Vagina (tissue), 2 donors: ENCODE measurements around the gene ZNF683. TPM values are rescaled to one million over a fixed set of nuclear protein-coding genes. Genes with fewer than 3 reads are reported as not detected.
"Not testable (repeated sequence)": the region's sequence is repeated elsewhere in the genome, so short reads cannot be mapped to it uniquely, and the experiment has no call there.

ENCODE experiments used
- DNase-seq, 2 donors: peaks; one replicate each; pipeline ENCODE4 v3.0.0-alpha.2; 2017; ENCODE audit errors: extremely low spot score in 2 of 2
- H3K27ac ChIP-seq: fragments of 200-600 bp; sonication (generic); one replicate; pipeline ENCODE4 v1.5.1; 2019
- H3K27me3 ChIP-seq: fragments of 200-600 bp; sonication (generic); one replicate; pipeline ENCODE4 v1.5.1; 2019
- H3K36me3 ChIP-seq, 2 donors: fragments of 200-600 bp; sonication (generic); one replicate each; pipeline ENCODE4 v1.5.1; 2017 to 2019
- H3K4me1 ChIP-seq: fragments of 200-600 bp; sonication (generic); one replicate; pipeline ENCODE4 v1.5.1; 2019
- H3K4me3 ChIP-seq, 2 donors: fragments of 200-600 bp; sonication (generic); 1 replicate in 1 of 2; 2 replicates in 1 of 2; pipeline ENCODE4 v1.5.1; 2016 to 2019
- H3K9me3 ChIP-seq: fragments of 200-600 bp; sonication (generic); one replicate; pipeline ENCODE4 v1.5.1; 2019
- POLR2A ChIP-seq, 2 donors: fragments of 450-650 bp; IDR thresholded peaks; one replicate each; pipeline ENCODE4 v1.6.1; 2017; ENCODE audit warnings: antibody characterized with exemption in 2 of 2, mild to moderate bottlenecking in 2 of 2, moderate library complexity in 2 of 2
- POLR2AphosphoS5 ChIP-seq, 2 donors: sonication (generic); formaldehyde crosslinking; IDR thresholded peaks; one replicate each; pipeline ENCODE4 v1.9.0; 2017; ENCODE audit warnings: antibody characterized with exemption in 2 of 2, mild to moderate bottlenecking in 2 of 2, low read depth in 1 of 2; ENCODE audit not compliant: insufficient read depth in 1 of 2
- intact Hi-C: fragments of 100-400 bp; cut with DNase I; formaldehyde crosslinking; loops from one replicate; pipeline ENCODE4 v1.15.1; 2023
- total RNA-seq: library from RNA; depleted of rRNA; stranded (reverse); fragments of >200 nt; gene quantifications from one replicate; pipeline ENCODE4 v1.2.3, GENCODE V29; 2016
- TF ChIP-seq, protein P1 (sequence below), 3 experiments: fragments of 450-650 bp in 2 of 3; fragments of 200-600 bp in 1 of 3; sonication (generic) in 1 of 3; IDR thresholded peaks; one replicate each; pipeline ENCODE4 v1.5.1; 2017 to 2019; ENCODE audit warnings: antibody characterized with exemption in 3 of 3, mild to moderate bottlenecking in 2 of 3, moderate library complexity in 2 of 3

The ZNF683 gene
- total RNA-seq, 1 donor from 2014 or later, result not detected

DNA sequence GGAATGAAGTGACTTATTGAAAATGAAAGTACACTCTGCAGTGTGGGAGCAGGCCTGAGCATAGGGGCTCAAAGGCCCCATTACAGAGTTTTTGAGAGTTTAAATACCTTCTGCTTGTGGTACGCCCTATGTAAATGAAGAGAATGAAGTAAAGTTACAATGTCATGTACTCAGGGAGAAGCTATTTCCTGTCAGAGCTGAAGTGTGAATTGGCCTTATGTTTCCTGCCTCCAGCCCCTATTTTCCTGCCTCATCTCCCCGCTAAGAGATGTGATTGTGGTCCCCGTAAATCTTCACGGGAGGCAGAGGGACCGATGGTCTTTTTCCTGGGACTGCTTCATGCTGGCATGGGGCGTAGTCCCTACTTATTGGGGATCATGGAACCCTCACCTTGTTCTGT is 2.5 kb upstream of the ZNF683 start:
- no peak overlapping the region for H3K27ac ChIP-seq
- DNase-seq, result no peak
- H3K9me3 ChIP-seq, result no peaks in the 10 kb centered on the region
- H3K4me3 ChIP-seq, result no peak overlapping the region
- peaks cover 7% of the 10 kb centered on the region for H3K4me1 ChIP-seq
- intact Hi-C loops, result no loop called here
- H3K27me3 ChIP-seq, result no peaks in the 10 kb centered on the region
- TF ChIP-seq POLR2AphosphoS5 (IDR thresholded peaks at IDR 0.05; ENCODE audit: insufficient read depth in 1 of 2, low read depth in 1 of 2), result no peak
- TF ChIP-seq, protein P1, sequence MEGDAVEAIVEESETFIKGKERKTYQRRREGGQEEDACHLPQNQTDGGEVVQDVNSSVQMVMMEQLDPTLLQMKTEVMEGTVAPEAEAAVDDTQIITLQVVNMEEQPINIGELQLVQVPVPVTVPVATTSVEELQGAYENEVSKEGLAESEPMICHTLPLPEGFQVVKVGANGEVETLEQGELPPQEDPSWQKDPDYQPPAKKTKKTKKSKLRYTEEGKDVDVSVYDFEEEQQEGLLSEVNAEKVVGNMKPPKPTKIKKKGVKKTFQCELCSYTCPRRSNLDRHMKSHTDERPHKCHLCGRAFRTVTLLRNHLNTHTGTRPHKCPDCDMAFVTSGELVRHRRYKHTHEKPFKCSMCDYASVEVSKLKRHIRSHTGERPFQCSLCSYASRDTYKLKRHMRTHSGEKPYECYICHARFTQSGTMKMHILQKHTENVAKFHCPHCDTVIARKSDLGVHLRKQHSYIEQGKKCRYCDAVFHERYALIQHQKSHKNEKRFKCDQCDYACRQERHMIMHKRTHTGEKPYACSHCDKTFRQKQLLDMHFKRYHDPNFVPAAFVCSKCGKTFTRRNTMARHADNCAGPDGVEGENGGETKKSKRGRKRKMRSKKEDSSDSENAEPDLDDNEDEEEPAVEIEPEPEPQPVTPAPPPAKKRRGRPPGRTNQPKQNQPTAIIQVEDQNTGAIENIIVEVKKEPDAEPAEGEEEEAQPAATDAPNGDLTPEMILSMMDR (IDR thresholded peaks at IDR 0.05), result no peak
- no peaks in the 10 kb centered on the region for H3K36me3 ChIP-seq

DNA sequence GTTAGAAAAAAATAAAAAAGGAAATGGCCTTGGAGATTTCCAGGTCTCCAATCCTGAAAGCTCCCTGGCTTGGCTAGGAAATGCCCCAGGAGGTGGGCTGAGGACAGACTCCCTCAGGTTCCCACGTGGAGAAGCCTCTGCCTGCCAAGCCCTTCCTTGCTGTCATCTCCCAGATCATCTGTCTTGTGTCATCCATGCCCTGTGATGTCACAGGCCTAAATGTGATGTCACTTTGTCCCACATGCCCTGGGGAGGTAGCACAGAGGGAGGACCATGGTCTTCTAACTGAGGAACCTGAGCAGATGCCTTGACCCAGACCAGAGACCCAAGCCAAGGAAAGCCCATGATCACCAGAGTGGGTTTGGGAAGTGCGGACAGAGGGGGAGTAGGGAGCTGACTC is 1.8 kb upstream of the ZNF683 start:
- H3K9me3 ChIP-seq, H3K4me1 ChIP-seq, H3K36me3 ChIP-seq, H3K27ac ChIP-seq, intact Hi-C loops, H3K27me3 ChIP-seq, DNase-seq, H3K4me3 ChIP-seq: not testable (repeated sequence)

- H3K27ac ChIP-seq, result no peak overlapping the region
- peaks cover 7% of the 10 kb centered on the region for H3K4me1 ChIP-seq
- H3K4me3 ChIP-seq, result no peak overlapping the region
- TF ChIP-seq POLR2A (IDR thresholded peaks at IDR 0.05), result no peak
- TF ChIP-seq, protein P1 (IDR thresholded peaks at IDR 0.05), result no peak
- TF ChIP-seq POLR2AphosphoS5 (IDR thresholded peaks at IDR 0.05; ENCODE audit: insufficient read depth in 1 of 2, low read depth in 1 of 2), result no peak
- H3K36me3 ChIP-seq, result no peaks in the 10 kb centered on the region
- H3K9me3 ChIP-seq, result no peaks in the 10 kb centered on the region
- no peaks in the 10 kb centered on the region for H3K27me3 ChIP-seq
- no peak for DNase-seq
- intact Hi-C loops, result no loop called here
Measured at GRCh38 chr1:26373789-26374188, 1.2 kb upstream of the ZNF683 start.

GRCh38 chr1:26373281-26373680 is 731 bp upstream of the ZNF683 start:
- TF ChIP-seq, protein P1 (IDR thresholded peaks at IDR 0.05), result no peak
- TF ChIP-seq POLR2A (IDR thresholded peaks at IDR 0.05) (no peak), POLR2AphosphoS5 (IDR thresholded peaks at IDR 0.05; ENCODE audit: insufficient read depth in 1 of 2, low read depth in 1 of 2) (no peak)
- H3K36me3 ChIP-seq, result no peaks in the 10 kb centered on the region
- peaks cover 5% of the 10 kb centered on the region for H3K4me1 ChIP-seq
- H3K27ac ChIP-seq, result no peak overlapping the region
- H3K27me3 ChIP-seq, result no peaks in the 10 kb centered on the region
- intact Hi-C loops, result no loop called here
- DNase-seq, result no peak
- H3K9me3 ChIP-seq, result no peaks in the 10 kb centered on the region
- H3K4me3 ChIP-seq, result no peak overlapping the region

GRCh38 chr1:26372039-26372438 is 511 bp downstream of the ZNF683 start:
- TF ChIP-seq, protein P1 (IDR thresholded peaks at IDR 0.05), result no peak
- TF ChIP-seq POLR2A (IDR thresholded peaks at IDR 0.05) (no peak), POLR2AphosphoS5 (IDR thresholded peaks at IDR 0.05; ENCODE audit: insufficient read depth in 1 of 2, low read depth in 1 of 2) (no peak)
- no peak for DNase-seq
- Histone ChIP-seq H3K36me3 (no peaks in the 10 kb centered on the region), H3K27ac (no peak overlapping the region), H3K27me3 (no peaks in the 10 kb centered on the region), H3K4me1 (no peaks in the 10 kb centered on the region), H3K9me3 (no peaks in the 10 kb centered on the region), H3K4me3 (no peak overlapping the region)
- intact Hi-C loops, result no loop called here
